ENCODE measurements around the gene SCAI.
"Not testable (repeated sequence)": the region's sequence is repeated elsewhere in the genome, so short reads cannot be mapped to it uniquely, and the experiment has no call there.

SCAI gene

DNA sequence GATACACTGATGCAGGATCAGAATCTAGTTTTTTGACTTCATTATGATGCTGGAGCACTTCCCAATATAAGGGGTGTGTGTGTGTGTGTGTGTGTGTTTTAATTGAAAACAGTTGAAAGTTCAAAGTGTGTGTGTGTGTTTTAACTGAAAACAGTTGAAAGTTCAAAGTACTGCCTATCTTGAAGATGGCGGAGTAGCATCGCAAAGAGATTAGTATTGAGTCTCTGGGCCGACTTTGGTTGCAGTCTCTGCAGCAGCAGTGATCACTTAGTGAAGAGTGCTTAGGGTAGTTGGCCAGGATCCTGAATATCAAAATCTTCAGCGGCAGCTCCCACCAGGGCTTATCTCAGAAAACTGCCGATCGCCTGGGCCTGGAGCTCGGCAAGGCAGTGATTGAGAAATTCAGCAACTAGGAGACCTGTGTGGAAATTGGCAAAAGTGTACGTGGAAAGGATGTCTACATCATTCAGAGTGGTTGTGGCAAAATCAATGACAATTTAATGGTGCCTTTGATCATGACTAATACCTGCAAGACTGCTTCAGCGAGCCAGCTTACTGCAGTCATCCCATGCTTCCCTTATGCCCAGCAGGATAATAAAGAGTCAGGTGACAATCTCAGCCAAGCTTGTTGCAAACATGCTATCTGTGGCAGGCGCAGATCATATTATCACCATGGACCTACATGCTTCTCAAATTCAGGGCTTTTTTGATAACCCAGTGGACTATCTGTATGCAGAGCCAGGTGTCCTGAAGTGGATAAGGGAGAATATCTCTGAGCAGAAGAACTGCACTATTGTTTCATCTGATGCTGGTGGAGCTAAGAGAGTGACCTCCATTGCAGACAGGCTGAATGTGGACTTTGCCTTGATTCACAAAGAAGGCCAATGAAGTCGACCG, 7.3 kb upstream of the SCAI start:
- DNase-seq (ENCODE audit: extremely low read depth in 1 of 2, low read depth in 1 of 2), result no peak

DNA sequence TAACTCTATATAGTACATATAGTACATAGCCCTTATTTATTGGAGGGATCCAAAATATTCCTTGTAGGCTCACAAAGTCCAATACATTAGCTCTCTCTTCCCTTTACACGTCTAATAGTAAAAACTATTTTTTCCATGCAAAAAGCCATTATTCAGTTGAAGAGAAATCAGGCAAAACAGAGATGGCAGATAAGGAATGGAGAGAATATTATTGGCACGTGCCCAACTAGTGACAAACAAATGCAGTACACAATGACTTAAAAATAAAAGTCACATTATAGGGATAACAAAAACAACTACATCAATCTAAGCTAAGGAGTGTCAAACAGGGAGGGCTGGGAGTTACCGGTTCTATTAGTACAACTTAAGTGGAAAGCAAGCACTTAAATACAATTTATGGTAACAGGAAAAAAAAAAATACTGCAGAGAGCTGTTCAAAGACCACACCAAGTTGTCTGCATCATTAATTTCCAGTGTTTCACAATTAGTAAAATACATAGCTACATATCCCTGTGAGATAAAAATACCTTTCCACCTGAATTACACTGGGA, 4.1 kb upstream of the SCAI start:
- DNase-seq (ENCODE audit: extremely low read depth in 1 of 2, low read depth in 1 of 2), result no peak

DNA sequence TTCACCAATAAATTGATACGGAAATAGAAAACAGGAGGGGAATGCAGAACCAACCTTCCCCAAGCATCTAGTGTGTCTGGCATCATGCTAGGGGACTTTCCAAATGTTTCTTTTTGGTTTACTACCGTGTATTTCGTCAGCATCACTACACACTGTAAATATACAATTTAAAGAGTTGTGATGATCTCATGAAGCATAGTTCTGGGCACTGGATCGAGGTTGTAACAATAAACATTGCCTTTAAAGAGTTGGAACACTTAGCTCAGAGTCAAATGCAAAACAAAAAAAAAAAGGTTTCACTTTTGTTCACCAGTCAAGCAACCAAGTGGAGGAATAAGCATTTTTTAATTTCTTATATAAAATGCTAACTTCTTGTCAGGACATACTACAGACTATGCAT, 2.9 kb upstream of the SCAI start:
- no peak for DNase-seq (ENCODE audit: extremely low read depth in 1 of 2, low read depth in 1 of 2)

DNA sequence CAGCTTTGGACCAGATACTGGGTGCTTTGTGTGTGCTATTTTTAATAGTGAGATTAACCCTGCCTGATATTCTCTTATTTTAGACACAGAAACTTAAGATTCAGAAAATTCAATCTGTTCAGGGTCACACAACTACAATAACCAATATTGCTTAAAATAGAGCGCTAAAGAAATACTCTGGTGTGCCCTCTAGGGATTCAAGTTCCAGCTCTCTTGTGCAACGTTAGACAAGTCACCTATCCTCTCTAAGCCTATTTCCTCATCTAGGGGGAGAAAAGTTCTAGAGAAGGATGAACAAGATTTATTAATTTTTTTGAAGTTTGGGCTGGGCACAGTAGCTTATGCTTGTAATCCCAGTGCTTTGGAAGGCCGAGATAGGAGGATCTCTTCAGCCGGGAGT, 2.1 kb upstream of the SCAI start:
- DNase-seq (ENCODE audit: extremely low read depth in 1 of 2, low read depth in 1 of 2), result no peak

DNA sequence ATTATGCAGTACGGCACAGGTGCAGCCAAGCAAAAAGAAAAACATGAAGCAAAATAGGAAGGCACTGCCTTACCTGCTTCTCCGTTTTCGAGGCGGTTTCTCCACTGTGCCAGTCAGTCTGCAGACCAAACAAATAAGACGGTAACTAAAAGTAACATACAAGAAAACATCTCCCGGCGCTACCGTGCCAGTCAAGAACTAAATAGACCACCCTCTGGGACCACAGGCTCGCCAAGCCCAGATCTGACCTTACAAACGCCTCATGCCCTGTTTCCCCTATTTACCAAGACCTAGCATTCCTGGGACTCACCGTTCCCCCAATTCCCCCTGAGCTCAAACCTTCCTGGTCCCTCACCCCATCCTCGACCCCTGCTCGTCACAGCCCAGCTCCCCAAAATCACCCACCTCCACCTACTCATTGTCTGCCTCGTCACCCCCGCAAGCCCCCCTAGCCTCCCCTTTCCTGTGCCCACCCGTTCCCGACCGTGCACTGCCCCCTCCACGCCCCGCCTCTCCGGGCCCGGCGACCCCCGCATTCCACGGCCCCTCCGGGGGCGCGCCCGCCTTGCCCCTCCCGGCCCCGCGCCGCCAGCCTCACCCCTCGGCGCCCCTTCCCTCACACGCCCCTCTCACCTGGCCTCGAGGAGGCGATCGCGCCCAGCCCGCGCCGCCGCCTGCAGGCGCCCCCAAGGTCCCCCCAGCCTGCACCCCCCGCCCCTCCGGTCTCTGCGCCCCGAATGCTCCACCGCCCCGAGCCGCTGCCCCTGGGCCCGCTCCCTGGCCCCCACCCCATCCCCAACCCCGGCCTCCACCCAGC, 560 bp downstream of the SCAI start:
- no peak for DNase-seq (ENCODE audit: extremely low read depth in 1 of 2, low read depth in 1 of 2)

DNA sequence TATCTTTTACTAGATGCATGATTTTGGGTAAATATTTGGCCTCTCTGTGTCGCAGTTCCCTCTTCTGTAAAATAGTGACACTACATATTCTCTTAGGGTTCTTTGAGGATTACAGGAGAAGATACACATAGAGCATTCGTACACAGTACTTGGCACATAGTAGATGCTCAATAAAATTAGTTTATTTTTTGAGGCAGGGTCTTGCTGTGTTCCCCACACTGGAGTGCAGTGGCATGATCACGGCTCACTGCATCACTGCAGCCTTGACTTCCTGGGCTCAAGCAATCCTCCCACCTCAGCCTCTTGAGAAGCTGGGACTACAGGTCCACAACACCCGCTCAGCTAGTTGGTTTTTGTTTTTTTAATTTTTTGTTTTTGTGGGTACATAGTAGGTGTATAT, 1.6 kb downstream of the SCAI start:
- no peak for DNase-seq (ENCODE audit: extremely low read depth in 1 of 2, low read depth in 1 of 2)

DNA sequence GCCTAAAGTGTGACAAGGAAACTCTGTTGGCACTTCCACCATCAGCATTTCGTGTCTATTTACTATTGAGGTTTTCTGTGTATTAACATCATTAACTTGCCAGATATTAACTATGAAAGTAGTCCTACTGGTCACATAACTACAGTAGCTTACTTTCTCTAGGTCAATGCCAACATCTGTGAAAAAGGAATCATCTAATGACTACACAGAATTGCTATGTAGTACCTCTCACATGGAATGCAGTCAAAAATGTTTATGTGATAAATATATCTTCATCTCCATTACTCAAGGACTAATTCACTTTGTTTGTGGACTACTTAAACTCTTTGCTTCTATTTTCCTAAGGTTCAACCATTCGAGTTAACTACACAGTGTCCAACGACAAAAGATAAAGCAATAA, 2.1 kb downstream of the SCAI start:
- no peak for DNase-seq (ENCODE audit: extremely low read depth in 1 of 2, low read depth in 1 of 2)

DNA sequence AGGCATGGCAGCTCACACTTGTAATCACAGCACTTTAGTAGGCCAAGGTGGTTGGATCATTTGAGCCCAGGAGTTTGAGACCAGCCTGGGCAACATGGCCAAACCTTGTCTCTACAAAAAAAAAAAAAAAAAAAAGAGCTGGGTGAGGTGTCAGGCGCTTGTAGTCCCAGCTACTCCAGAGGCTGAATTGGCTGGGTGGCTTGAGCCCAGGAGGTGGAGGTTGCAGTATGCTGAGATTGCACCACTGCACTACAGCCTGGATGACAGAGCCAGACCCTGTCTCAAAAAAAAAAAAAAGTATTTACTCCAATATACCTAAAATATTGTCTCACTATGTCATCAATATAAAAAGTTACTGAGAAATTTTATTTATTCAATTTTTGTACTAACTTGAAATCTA, 2.8 kb downstream of the SCAI start:
- DNase-seq (ENCODE audit: extremely low read depth in 1 of 2, low read depth in 1 of 2), result no peak

DNA sequence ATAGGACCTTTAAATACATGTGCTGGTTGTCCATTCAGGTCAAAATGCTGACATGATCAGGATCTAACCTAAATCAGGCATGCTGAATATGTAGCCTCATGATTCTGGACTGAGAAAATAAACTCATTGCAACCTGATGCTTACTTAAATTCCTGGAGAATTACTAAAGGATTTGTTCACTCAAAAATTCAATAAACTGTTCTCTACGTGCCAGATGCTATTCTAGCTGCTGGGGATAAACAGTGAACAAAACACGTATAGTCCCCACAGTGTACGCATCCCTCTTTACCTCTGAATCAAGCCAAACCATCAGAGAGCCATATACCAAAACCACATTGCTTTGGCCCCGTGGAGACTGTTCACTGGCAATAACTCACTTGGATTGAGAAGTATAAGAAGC, 6.1 kb downstream of the SCAI start:
- no peak for DNase-seq (ENCODE audit: extremely low read depth in 1 of 2, low read depth in 1 of 2)

DNA sequence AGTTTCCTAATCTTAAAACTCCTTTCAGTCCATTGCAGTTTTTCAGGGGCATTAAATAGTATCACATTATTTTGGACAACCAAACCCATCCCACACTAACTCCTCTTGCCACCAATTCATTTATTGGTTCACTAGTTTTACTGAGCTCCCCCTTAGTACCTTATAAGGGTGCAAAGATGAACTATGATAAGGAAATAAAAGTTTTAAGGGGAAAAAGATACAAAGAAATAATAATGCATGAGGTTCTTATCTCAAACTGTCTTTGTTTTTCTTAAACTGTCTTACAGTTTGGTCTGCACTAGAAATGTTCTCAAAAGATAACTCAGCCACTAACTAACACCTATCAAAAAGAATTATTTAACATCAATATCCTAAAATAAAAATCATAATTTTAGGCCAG, 8.4 kb downstream of the SCAI start:
- DNase-seq (ENCODE audit: extremely low read depth in 1 of 2, low read depth in 1 of 2), result no peak

DNA sequence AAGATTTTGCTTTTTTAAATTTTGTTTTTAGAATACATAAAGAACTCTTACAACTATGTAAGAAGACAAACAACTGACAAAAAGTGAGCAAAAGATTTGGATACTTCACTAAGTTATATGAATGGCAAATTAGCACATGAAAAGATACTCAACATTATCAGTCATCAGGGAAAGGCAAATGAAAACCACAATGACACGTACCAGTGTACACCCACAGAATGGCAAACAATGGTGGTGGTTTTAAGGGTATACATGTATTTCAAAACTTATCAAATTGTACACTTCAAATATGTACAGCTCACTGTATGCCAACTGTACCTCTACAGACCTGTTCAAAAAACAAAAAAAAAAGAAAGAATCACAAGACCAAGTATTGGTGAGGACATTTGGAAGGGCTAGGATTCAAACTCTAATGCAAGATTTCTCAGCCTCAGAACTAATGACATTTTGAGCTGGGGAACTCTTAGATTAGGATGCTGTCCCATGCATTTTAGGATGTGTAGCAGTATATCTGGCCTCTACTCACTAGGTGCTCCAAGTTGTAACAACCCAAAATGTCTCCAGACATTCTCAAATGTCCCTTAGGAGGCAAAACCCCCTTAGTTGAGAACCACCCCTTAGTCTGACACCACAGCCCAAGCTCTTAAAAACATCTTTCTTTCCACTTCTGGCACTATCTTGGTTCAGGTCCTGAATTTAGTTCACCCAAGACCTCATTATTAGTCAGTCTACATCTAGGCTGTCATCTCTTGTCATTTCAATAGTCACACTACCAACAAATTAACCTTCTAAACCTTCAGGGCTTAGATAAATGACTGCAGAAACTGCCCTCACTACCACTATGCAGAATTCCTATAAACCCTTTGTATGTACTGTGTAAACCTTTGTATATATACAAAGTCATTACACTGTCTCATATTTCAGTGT, 9.7 kb downstream of the SCAI start:
- no peak for DNase-seq (ENCODE audit: extremely low read depth in 1 of 2, low read depth in 1 of 2)

DNA sequence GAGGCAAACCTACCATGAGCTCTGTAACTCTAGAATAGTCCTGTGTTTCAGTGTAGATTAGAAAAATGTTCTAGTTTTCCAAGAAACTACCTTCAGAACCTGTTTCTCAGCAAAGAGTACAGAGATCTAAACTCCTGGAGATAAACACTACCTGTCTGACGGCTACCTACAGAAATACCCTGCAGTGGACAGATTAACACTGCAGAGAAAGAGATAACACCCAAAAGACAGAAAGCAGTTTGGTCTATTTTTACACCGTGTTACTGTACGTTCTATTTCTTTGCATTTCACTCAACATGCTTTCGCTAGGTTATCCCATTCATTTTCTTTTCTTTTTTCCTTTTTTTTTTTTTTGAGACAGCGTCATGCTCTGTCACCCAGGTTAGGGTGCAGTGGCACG, 11.6 kb downstream of the SCAI start:
- no peak for DNase-seq (ENCODE audit: extremely low read depth in 1 of 2, low read depth in 1 of 2)

DNA sequence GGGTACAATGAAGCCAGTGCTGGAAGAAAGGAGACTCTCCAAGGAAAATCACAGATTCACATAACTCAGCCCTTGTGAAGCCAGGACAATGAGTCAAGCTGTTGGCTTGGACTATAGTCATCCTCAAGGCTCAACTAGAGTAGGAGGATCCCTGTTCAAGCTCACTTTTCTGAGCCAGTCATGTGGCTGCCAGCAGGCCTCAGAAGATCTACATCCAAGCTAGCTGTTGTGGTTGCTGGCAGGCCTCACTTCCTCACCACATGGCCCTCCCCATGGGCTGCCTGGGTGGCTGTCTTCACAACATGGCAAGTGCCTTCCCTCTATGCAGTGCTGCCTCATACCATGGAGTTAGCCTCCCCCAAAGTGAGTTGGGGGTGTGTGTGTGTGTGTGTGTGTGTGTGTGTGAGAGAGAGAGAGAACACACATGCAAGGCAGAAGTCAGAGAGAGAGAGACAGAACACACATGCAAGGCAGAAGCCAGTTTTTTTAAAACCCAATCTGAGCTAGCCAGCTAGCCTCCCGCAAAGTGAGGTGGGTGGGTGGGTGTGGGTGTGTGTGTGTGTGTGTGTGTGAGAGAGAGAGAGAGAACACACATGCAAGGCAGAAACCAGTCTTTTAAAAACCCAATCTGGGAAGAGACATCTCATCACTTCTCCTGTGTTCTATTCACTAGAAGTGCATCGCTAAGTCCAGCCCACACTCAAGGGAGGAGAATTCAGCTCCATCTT, 17.1 kb downstream of the SCAI start:
- peak; percentile 53 to 56 for DNase-seq (ENCODE audit: extremely low read depth in 1 of 2, low read depth in 1 of 2)

DNA sequence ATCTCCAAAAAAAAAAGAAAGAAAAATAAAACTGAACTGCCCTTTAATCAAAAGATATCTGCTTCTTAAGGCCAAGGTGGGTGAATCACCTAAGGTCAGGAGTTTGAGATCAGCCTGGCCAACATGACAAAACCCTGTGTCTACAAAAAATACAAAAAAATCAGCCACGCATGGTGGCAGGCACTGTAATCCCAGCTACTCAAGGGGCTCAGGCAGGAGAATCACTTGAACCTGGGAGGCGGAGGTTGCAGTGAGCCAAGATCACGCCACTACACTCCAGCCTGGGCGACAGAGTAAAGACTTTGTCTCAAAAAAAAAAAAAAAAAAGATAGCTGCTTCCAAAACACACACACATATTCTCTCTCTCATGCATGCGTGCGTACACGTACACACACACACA, 17.8 kb downstream of the SCAI start:
- no peak for DNase-seq (ENCODE audit: extremely low read depth in 1 of 2, low read depth in 1 of 2)

DNA sequence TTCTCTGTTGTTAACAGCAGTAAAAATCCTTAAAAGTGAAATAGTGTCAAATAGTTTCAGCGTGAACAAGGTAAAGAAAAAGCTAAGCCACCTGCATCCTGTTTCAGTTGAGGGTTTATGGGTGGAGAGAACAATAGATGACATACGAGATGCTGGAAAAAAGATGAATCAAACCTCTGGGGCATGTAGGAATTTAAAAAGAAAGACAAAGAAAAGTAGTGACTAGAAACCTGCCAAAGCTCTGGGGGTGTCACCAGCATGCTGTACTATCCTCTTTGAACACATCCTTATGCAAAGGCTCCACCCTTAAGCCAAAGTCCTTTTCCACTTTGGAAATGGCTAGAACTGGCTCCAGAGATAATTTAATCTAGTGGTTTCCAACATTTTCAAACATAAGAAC, 22.2 kb downstream of the SCAI start:
- DNase-seq (ENCODE audit: extremely low read depth in 1 of 2, low read depth in 1 of 2), result no peak

DNA sequence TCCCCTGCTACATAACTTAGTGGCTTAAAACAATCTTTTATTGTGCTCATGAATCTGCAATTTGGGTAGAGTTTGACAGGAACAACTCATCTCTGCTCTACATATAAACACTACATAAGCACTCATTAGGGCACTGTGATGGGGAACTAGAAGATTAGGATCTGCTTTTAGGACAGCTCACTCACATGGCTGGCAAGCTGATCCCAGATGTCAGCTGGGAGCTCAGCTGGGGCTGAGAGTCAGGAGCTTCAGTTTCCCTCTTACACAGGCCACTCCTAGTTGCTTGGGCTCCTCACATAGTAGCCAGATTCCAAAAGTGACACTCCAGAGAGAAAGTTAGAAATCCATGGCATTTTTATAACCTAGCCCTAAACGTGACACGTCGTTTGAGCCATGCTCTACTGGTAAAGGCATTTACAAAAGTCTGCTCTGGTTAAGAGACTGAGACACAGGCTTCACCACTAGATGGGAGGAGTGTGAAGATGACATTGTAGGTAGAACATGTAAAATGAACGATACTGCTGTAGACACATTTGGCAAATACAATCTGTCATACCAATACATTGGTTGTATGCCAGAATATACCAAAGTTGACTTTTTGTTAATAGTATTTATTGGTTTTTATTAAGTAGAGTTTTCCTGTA, 23.6 kb downstream of the SCAI start:
- DNase-seq (ENCODE audit: extremely low read depth in 1 of 2, low read depth in 1 of 2), result no peak

DNA sequence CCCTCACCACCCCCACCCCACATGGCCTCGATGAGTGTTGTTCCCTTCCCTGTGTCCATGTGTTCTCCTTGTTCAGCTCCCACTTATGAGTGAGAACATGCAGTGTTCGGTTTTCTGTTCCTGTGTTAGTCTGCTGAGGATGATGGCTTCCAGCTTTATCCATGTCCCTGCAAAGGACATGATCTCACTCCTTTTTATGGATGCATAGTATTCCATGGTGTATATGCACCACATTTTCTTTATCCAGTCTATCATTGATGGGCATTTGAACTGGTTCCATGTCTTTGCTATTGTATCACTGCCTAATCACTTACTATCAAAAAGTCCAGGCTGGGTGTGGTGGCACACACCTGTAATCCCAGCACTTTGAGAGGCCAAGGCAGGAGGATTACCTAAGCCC, 24.6 kb downstream of the SCAI start:
- not testable (repeated sequence) for DNase-seq (ENCODE audit: extremely low read depth in 1 of 2, low read depth in 1 of 2)

DNA sequence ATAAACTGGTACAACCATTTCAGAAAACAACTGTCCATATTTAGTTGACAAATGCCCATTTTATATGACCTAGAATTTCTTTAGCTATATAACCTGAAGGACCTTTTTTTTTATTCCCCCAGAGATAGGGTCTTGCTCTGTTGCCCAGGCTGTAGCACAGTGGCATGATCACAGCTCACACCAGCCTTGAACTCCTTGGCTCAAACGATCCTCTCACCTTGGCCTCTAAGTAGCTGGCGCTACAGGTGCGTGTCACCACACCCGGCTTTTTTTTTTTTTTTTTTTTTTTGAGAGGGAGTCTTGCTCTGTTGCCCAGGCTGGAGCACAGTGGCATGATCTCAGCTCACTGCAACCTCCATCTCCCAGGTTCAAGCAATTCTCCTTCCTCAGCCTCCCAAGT, 28.8 kb downstream of the SCAI start:
- DNase-seq (ENCODE audit: extremely low read depth in 1 of 2, low read depth in 1 of 2), result not testable (repeated sequence)

DNA sequence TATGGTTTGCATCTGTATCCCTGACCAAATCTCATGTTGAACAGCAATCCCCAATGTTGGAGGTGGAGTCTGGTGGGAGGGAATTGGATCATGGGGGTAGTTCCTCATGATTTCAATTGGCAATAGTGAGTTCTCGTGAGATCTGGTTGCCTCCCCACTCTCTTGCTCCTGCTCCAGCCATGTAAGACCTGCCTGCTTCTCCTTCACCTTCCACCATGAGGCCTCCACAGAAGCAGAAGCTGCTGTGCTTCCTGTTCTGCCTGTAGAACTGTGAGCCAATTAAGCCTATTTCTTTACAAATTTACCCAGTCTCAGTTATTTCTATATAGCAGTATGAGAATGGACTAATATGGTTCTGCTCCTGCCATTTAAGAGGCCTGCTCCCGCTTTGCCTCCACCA, 32.9 kb downstream of the SCAI start:
- no peak for DNase-seq (ENCODE audit: extremely low read depth in 1 of 2, low read depth in 1 of 2)

DNA sequence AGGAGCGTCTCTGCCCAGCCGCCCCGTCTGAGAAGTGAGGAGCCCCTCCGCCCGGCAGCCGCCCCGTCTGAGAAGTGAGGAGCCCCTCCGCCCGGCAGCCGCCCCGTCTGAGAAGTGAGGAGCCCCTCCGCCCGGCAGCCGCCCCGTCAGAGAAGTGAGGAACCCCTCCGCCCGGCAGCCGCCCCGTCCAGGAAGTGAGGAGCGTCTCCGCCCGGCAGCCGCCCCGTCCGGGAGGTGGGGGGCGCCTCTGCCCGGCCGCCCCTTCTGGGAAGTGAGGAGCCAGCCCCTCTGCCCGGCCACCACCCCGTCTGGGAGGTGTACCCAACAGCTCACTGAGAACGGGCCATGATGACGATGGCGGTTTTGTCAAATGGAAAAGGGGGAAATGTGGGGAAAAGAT, 34.8 kb downstream of the SCAI start:
- not testable (repeated sequence) for DNase-seq (ENCODE audit: extremely low read depth in 1 of 2, low read depth in 1 of 2)
